ENCODE results near the gene TRPV3.

The TRPV3 gene

DNA sequence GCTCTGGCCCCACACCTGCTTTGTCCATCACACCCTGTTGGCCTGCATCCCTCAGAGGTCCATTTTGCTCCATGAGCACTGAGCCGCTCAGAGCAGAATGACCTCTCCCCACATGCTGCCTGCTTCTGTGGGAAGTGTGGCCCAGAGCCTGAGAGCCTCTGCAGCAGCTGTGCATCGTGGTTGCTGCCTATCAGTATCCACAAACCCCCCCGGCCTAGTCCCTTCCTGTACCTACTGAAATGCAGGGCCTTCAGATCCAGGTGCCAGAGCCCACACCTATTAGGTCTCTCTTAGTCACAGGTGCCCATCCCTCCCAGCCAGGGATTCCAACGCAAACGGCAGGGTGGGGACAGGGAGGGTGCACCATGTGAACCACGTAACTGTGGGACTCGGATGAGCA is 16.6 kb upstream of the TRPV3 start:
- no peaks in the 10 kb centered on the region for H3K36me3 ChIP-seq (ENCODE audit: low read length)
- TF ChIP-seq, protein P1, sequence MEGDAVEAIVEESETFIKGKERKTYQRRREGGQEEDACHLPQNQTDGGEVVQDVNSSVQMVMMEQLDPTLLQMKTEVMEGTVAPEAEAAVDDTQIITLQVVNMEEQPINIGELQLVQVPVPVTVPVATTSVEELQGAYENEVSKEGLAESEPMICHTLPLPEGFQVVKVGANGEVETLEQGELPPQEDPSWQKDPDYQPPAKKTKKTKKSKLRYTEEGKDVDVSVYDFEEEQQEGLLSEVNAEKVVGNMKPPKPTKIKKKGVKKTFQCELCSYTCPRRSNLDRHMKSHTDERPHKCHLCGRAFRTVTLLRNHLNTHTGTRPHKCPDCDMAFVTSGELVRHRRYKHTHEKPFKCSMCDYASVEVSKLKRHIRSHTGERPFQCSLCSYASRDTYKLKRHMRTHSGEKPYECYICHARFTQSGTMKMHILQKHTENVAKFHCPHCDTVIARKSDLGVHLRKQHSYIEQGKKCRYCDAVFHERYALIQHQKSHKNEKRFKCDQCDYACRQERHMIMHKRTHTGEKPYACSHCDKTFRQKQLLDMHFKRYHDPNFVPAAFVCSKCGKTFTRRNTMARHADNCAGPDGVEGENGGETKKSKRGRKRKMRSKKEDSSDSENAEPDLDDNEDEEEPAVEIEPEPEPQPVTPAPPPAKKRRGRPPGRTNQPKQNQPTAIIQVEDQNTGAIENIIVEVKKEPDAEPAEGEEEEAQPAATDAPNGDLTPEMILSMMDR (IDR thresholded peaks at IDR 0.05; ENCODE audit: insufficient read depth, low read length, poor library complexity, severe bottlenecking): no peak
- no peak for TF ChIP-seq EZH2phosphoT487 (conservative IDR thresholded peaks at IDR 0.05; ENCODE audit: low read length)

DNA sequence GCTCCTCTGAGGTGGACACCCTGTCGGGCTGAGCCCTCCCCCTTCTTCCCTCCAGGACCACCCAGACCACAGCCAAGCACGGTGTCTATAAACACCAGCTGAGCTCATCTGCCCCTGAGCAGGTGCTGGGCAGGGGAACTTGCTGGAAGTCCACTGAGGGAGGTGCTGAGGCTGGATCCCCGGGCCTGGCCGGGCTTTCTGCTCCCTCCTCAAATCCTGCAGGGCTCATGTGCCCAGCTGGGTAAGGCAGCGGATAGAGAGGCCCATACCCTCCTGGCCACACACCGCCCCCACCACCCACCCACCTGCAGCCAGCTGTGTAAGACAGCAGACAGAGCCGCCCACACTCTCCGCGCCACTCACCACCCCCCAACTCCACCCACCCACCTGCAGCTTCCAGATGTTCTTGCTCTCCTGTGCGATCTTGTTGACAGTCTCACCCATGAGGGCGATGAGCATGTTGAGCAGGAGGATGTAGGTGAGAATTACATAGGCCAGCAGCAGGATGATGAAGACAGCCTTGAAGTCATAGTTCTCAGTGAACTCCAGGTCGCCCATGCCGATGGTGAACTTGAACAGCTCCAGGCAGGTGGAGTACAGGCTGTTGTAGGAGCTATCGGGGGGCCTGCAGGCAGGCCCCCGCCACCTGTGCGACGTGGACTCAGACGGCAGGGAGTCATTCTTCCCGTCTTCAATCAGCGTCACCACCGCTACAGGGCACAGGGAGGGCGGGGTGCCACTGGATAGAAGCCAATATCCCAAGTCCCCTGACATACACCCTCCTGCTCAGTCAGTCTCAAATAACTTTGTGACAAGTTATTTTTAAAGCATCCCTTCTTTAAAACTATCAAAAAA is 15.9 kb upstream of the TRPV3 start:
- Histone ChIP-seq H3K4me2 (ENCODE audit: low read depth, low read length, poor library complexity, severe bottlenecking) (no peak overlapping the region), H3K4me3 (ENCODE audit: insufficient read depth, low read length, poor library complexity, severe bottlenecking) (no peak overlapping the region), H3K9me3 (ENCODE audit: insufficient read depth, low read length) (no peaks in the 10 kb centered on the region), H2AFZ (ENCODE audit: low read depth, low read length, severe bottlenecking) (no peak overlapping the region), H4K20me1 (ENCODE audit: low read depth, low read length) (no peaks in the 10 kb centered on the region), H3K9ac (ENCODE audit: low read length) (no peak overlapping the region), H3K79me2 (ENCODE audit: insufficient read depth, low read length) (no peaks in the 10 kb centered on the region), H3K9me2 (replicated peaks; ENCODE audit: insufficient read depth, low read length) (no peaks in the 10 kb centered on the region), H3F3A (ENCODE audit: insufficient read depth) (0 out of 2 replicates have a peak, but pooled peaks cover 3% of the 10 kb centered on the region), H3K27ac (ENCODE audit: low read depth, low read length) (no peak overlapping the region), H3K27me3 (ENCODE audit: low read length) (no peaks in the 10 kb centered on the region), H3K36me3 (ENCODE audit: low read length) (no peaks in the 10 kb centered on the region)
- TF ChIP-seq EZH2phosphoT487 (conservative IDR thresholded peaks at IDR 0.05; ENCODE audit: low read length): no peak
- TF ChIP-seq, protein P1 (IDR thresholded peaks at IDR 0.05; ENCODE audit: insufficient read depth, low read length, poor library complexity, severe bottlenecking): no peak

More for the DNA sequence above, 16.6 kb upstream of the TRPV3 start:
- 0 out of 2 replicates have a peak, but pooled peaks cover 3% of the 10 kb centered on the region for H3F3A ChIP-seq (ENCODE audit: insufficient read depth)
- H2AFZ ChIP-seq (ENCODE audit: low read depth, low read length, severe bottlenecking): no peak overlapping the region
- no peaks in the 10 kb centered on the region for H3K27me3 ChIP-seq (ENCODE audit: low read length)
- no peaks in the 10 kb centered on the region for H3K79me2 ChIP-seq (ENCODE audit: insufficient read depth, low read length)
- H3K4me2 ChIP-seq (ENCODE audit: low read depth, low read length, poor library complexity, severe bottlenecking): no peak overlapping the region
- H3K4me3 ChIP-seq (ENCODE audit: insufficient read depth, low read length, poor library complexity, severe bottlenecking): no peak overlapping the region
- H4K20me1 ChIP-seq (ENCODE audit: low read depth, low read length): no peaks in the 10 kb centered on the region
- H3K9me3 ChIP-seq (ENCODE audit: insufficient read depth, low read length): no peaks in the 10 kb centered on the region
- H3K9me2 ChIP-seq (replicated peaks; ENCODE audit: insufficient read depth, low read length): no peaks in the 10 kb centered on the region
- no peak overlapping the region for H3K27ac ChIP-seq (ENCODE audit: low read depth, low read length)
- H3K9ac ChIP-seq (ENCODE audit: low read length): no peak overlapping the region

DNA sequence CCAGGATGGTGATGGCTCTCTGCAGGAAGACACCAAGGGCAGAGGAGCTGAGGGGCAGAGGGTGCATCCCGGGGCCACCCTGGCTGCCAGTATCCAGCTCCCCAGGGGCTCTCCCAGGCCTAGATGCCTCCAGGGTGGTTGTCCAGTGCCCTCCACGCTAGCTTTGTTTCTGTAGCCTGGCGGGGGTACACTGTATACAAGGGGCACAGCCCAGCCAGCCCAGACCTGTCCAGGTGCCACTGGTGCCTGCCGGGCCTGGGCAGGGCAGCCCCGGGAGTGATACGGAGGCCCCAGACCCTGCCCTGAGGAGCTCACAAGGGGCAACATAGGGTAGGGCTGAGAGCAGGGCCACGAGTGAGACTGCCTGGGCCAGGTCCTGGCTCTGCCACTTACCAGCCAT is 14.6 kb upstream of the TRPV3 start:
- H2AFZ ChIP-seq (ENCODE audit: low read depth, low read length, severe bottlenecking): no peak overlapping the region
- no peak for TF ChIP-seq EZH2phosphoT487 (conservative IDR thresholded peaks at IDR 0.05; ENCODE audit: low read length)
- TF ChIP-seq, protein P1 (IDR thresholded peaks at IDR 0.05; ENCODE audit: insufficient read depth, low read length, poor library complexity, severe bottlenecking): no peak

More for the DNA sequence above, 14.6 kb upstream of the TRPV3 start:
- H3K9me3 ChIP-seq (ENCODE audit: insufficient read depth, low read length): no peaks in the 10 kb centered on the region
- no peak overlapping the region for H3K27ac ChIP-seq (ENCODE audit: low read depth, low read length)
- H3K9me2 ChIP-seq (replicated peaks; ENCODE audit: insufficient read depth, low read length): no peaks in the 10 kb centered on the region
- H3K27me3 ChIP-seq (ENCODE audit: low read length): no peaks in the 10 kb centered on the region
- H3K9ac ChIP-seq (ENCODE audit: low read length): no peak overlapping the region
- H3K4me3 ChIP-seq (ENCODE audit: insufficient read depth, low read length, poor library complexity, severe bottlenecking): no peak overlapping the region
- H3K4me2 ChIP-seq (ENCODE audit: low read depth, low read length, poor library complexity, severe bottlenecking): no peak overlapping the region
- H3F3A ChIP-seq (ENCODE audit: insufficient read depth): 0 out of 2 replicates have a peak, but pooled peaks cover 3% of the 10 kb centered on the region
- H3K79me2 ChIP-seq (ENCODE audit: insufficient read depth, low read length): no peaks in the 10 kb centered on the region
- H4K20me1 ChIP-seq (ENCODE audit: low read depth, low read length): no peaks in the 10 kb centered on the region
- H3K36me3 ChIP-seq (ENCODE audit: low read length): no peaks in the 10 kb centered on the region

All from SU-DHL-6 (cell line).